NCI-H1105 treated with DMSO at 0.1 percent for 48 hours (cell line): ENCODE data around the gene UPK3A.

Experiments
- DNase-seq: peaks from one replicate; lab custom pipeline; 2025; lab: John Stamatoyannopoulos, UW

The UPK3A gene

DNA sequence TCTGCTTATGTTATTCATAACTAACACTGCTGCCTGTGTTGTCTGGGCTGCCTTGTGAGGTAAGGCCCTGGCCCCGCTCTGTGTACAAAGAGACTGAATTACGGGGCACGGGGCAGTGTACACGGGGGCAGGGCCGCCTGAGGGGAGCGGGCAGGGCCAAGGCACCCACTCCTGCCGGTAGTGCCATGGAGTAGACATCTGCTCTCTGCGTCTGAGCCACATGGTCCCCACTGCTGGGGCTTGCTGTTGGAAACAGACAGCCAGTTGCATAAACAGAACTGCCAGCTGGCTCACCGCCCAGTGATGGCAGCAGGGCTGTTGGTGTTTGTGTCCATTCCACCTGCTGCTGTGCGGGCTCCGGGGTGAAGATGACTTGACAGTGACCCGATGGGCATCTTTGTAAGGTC, 44.8 kb downstream of the UPK3A start:
- peak; percentile 85 for DNase-seq

DNA sequence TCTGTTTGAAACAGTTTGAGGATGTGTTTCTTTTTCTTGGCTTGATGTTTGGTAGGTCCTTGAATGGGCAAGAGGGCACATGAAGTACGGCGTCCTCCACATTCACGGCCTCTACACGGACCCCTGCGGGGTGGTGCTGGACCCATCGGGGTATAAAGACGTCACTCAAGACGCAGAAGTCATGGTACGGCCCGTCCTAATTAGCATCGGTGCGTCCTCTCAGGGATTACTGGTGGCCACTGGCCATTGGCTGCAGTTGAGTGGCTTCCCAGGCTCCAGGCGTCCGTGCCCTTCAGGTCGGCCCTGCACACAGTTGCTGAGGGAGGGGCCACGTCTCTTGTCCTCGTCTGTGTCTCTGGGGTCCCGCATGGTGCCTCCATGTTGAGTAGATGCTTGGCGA, 45.8 kb downstream of the UPK3A start:
- no peak for DNase-seq

DNA sequence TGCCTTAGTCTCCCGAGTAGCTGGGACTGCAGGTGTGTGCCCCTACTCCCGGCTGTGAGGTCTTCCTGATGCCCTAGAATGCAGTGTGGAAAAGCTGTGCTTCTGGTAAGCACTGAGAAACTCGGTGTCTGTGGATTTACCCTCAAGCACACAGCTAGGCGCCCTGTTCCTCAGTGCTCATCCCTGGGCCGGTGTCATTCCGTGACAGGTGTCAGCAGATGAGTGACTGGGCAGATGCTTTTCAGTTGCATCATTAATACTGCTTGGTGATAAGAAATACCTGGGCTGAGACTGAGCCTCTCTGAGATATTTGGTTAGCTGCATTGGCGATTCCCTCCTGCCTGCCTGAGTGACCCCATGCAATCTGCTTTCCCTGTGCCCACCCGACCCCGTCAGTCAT, 46.7 kb downstream of the UPK3A start:
- DNase-seq: no peak

DNA sequence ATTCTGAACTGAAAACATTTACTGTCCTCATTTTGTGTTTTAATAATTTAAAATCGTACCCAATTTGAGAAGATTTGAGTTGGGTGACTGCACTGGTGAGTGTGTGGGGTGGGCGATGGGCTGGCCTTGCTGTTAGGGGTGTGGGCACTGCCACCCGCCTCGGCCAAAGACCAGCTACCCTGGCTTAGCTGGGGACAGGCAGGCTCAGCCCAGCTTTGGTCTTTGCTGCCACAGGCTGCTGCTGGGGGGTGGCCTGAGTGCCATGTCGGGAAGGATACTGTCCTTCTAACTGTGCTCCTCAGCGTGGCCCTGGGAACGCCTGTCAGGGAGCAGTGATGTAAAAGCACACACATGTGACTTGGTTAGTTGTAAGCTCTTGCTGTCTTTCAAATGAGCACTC, 47.3 kb downstream of the UPK3A start:
- DNase-seq: no peak

DNA sequence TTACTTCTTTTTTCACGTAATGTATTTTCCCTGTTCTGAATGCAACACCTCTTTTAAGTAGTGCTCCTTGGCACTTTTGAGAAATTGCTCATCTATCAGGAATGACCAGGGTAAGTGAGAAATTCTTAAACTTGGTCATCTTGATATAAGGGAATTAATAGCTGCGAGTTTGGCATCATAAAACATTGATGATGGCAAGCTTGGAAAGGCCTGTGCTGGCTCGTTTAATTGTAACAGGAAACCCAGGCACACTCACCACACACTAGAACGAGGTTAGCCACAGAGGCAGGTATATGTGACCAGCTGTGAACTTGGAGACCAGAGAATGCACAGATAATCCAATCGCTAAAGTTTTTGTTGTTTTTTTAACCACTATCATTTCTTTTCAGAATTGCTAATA, 49.3 kb downstream of the UPK3A start:
- peak; percentile 1 for DNase-seq

DNA sequence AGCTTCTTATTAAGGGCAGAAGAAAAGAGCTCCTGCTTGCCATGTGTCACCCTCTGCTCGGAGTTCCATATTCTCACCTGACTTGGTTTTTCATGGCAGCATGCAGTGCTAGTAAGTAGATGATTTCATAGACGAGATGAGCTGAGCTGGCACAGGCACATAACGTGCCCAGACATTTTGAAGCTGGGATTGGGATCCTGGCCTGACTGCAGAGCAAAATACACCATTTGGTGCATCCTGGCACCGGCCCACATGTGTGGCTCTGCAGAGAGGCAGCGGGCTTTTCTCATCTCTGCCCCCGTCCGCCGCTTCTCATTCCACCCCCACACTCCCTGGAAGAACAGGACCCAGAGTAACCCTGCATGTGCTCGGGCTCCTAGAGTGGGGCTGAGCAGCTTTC, 49.8 kb downstream of the UPK3A start:
- DNase-seq: no peak

DNA sequence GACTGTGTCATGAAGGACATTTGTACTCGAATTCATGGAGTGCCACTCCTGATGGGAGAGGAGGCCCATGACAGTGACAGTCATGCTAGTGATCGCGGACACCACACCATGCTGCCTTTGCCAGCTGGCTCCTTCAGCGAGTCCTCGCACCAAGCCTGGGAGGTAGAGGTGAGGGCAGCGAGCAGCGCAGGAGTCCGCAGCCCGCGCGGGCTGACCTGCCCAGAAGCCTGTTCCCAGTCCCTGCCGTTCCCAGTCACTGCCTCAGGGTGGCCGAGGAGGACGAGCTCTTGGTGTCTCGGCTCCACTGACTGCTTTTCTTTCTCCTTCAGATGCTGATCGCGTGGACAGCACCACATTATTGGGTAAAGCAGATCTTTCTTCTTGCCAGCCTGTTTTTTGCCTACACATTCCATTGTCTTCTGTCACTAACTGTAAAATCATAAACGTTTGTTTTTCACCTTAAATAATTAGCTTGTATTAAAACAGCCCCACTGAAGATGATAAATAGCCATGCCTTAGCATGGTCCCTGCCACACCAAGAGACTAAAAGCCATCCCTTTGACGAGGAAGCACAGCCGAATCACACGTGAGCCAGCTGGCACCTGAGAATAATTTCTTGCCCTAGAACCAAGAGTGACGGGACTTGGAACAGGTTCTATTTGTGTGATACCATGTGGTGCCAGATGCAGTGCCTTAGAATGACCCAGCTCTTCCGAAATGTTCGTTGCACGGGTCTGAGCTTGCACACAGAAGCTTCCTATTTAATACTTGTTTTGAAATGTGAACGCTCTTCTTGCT, 50.5 kb downstream of the UPK3A start:
- DNase-seq: no peak

DNA sequence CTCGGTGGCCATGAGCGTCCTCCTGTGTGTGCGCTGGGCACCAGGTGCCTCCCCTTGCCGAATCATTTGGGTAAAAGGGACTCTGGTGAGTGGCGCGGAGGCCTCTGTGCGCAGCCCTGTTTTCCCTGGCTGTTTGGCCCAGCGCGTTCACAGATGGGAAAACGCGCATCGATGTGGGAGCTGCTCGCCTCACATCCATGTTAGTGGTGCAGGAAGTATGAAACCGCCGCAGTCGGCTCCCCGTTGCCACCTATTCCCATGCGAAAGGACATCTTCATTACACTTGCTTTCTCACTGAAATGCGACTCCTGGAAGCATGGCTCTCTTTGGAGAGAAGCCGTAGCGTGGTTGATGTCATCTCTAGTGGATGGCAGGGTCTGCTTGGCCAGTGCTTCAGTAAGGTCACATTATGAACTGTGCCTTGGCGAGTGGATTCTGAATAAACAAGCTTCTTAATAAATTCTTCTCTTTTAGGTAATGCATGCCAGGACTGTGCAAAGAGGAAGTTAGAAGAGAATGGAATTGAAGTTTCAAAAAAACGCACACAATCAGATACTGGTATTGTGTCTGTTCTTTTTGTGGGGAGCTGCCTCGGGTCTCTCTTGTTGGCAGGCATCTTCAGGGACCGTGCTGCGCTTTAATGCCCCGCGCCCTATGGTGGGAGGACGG, 51.2 kb downstream of the UPK3A start:
- no peak for DNase-seq

DNA sequence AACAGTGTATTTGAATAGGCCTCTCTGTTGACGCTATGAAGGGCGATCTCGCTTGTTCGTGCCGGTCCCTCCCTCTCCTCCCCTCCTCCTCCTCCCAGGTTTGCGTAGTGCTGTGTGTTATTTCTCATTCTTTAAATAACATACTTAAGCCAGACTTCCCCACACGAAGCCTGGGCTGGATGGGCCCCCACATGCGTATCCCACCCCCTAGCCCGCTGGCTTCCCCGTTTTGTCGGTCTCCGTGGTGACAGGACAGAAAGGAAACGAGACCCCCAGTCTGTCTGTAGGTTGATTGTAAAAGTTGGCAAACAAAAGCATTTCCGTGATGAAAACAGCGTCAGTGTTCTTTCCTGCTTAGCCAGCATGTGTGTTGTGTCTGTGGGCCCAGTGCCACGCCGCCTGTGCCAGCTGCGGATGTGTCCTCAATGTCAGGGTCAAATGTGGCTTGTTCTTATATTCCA, 52.3 kb downstream of the UPK3A start:
- peak; percentile 59 for DNase-seq

DNA sequence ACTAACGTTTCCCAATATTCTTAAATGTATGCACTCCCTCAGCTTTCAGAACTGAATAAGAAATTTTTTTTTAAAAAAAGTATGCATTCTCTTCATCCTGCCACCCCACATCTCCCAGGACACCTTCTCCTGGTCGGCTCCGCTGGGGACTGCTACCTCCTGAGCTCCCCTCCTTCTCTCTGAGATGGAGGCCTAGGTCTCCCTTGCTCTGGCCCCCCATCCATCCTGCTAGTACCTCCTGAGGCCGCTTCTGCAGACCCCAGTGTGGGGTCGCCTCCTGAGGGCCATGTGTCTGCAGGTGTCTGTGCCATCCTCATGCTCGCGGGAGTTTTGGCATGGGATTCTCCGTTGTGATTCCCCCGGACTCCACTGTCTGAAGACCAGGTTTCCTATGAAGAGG, 52.8 kb downstream of the UPK3A start:
- no peak for DNase-seq

DNA sequence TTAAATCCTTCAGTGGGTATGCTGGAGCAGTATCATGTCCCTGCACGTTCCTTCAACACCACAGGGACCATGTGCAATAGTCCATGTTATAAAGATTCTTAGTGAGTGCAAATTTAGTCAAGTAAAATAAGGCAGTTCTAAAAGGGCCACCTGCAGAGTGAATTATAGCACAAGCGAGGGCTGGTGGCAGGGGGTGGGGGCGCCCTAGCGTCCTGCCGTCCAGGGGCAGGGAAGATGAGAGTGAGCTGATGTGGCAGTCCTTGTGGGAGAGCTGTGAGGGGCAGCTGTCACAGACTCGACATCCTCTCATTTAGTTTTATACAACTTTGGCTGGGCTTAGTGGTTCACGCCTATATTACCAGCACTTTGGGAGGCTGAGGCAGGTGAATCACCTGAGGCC, 54.0 kb downstream of the UPK3A start:
- DNase-seq: no peak

DNA sequence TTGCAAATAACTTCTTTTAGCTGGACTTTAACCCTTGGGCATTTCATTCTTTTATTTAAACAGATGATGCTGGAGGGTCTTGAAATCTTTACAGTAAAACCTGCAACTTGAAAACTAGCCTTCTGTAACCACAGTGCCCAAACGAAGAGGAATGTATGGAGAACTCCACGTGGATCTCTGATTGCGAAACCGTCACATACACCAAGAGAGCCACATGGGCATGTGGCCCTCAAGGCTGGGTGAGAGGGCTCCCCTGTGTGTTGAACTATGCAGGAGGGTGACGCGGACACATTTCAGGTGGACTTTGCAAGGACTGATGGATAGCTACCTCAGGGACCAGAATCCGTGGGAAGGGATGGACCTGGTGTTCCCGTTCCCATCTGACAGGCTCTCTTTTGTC, 55.6 kb downstream of the UPK3A start:
- no peak for DNase-seq

DNA sequence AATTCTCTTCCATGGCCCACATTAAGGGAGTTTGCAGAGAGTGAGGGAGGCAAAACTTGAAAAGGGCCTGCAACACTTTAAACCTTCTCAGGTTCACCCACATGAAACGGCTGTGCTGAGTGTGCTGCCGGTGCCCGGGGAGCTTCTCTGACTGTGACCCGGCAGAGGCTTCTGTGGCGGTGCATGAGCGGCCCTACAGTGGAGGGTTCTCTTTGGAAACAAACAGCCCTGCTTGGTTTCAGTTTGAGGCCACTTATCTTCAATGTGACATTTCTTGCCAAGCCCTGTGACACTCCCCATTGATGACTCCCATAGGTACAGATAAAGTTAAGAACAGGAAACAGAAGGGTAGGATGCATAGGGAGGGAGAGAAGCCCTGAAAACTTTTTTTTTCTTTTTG, 56.7 kb downstream of the UPK3A start:
- DNase-seq: no peak

DNA sequence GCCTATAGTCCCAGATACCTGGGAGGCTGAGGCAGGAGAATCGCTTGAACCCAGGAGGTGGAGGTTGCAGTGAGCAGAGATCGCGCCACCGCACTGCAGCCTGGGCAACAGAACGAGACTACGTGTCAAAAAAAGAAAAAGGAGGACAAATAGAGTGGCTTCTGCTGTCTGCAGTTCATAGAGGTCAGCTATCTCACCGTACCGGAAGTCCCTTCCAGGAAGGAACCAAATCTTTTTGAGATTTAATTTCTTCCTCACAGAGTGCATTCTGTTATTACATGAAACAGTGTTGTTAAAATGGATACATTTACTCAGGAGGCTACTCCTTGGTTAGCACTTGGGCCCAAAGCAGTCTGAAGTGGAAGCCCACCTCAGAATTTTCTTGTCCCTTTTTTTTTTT, 58.4 kb downstream of the UPK3A start:
- no peak for DNase-seq

DNA sequence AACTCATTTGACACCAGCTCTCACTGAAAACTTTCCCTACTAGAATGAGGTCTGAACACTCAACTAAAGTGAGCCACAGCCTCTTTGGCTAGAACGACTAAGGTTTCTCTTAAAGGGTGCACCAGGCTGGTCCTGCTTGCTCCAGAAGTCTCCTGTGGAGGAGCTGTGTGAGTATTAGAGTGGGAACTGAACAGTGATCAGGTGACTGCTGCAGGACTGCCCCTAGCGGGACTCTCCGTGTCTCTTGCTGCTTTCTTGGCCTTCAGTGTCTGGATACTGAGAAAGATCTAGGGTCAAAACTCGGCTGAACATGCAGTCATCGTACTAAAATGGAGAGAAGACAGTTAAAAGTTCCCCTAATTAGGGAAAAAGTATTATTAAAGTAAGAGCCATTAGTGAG, 59.6 kb downstream of the UPK3A start:
- DNase-seq: no peak
